GM12874 (cell line): ENCODE results near the gene TPP1.

Source experiments
- CTCF ChIP-seq: IDR thresholded peaks from 2 replicates; pipeline ENCODE4 v1.5.1; 2011; ENCODE audit warnings: low read depth, mild to moderate bottlenecking, control low read depth, low read length, moderate library complexity; ENCODE audit not compliant: insufficient read depth

The TPP1 gene

GRCh38 chr11:6646576-6646917 is 27.3 kb upstream of the TPP1 start:
- TF ChIP-seq CTCF, result no peak

- no peak for TF ChIP-seq CTCF
Measured at GRCh38 chr11:6646071-6646470, 26.8 kb upstream of the TPP1 start.

- TF ChIP-seq CTCF, result no peak
Measured at GRCh38 chr11:6642957-6643356, 23.7 kb upstream of the TPP1 start.

- TF ChIP-seq CTCF, result no peak
Measured at GRCh38 chr11:6640985-6641701, 21.9 kb upstream of the TPP1 start.

GRCh38 chr11:6640036-6640984 is 21.1 kb upstream of the TPP1 start:
- no peak for TF ChIP-seq CTCF

GRCh38 chr11:6638429-6638828 is 19.2 kb upstream of the TPP1 start:
- TF ChIP-seq CTCF, result no peak

GRCh38 chr11:6637871-6638270 is 18.6 kb upstream of the TPP1 start:
- TF ChIP-seq CTCF, result no peak
